OCI-LY7 (cell line): ENCODE results near the gene RASAL2. TPM values are rescaled to one million over a fixed set of nuclear protein-coding genes. Genes with fewer than 3 reads are reported as not detected.

ENCODE experiments used
- BruUV-seq: library from RNA; stranded (reverse); fragments of 400-500 nt; replicated peaks from 2 replicates; lab custom pipeline; 2021; lab: Mats Ljungman, UMichigan
- CTCF ChIA-PET: fragments of 300-600 bp; sonication (Branson Sonifier 250); formaldehyde crosslinking; loops from one replicate; lab custom pipeline; 2022; ENCODE audit warnings: antibody characterized with exemption; ENCODE audit not compliant: unreplicated experiment; lab: Charles Lee
- POLR2A ChIA-PET: fragments of 300-600 bp; sonication (Branson Sonifier 250); formaldehyde crosslinking; loops from one replicate; lab custom pipeline; 2022; ENCODE audit warnings: antibody characterized with exemption; lab: Charles Lee
- DNase-seq: peaks from one replicate; pipeline ENCODE4 v3.0.0-alpha.2; 2015; ENCODE audit warnings: low spot score
- H2AFZ ChIP-seq: fragments of 200-600 bp; sonication (generic), shearing (Covaris generic); 2 replicates; pipeline ENCODE4 v1.6.1; 2014; ENCODE audit warnings: mild to moderate bottlenecking, antibody characterized with exemption, low read length, moderate library complexity
- H3K27ac ChIP-seq: fragments of 200-600 bp; sonication (generic); 2 replicates; pipeline ENCODE4 v1.5.1; 2014; ENCODE audit warnings: mixed run types, low read depth, mild to moderate bottlenecking, moderate library complexity, low read length, inconsistent platforms; ENCODE audit not compliant: poor library complexity, severe bottlenecking
- H3K36me3 ChIP-seq: fragments of 200-600 bp; sonication (generic); 2 replicates; pipeline ENCODE4 v1.6.1; 2014; ENCODE audit warnings: mild to moderate bottlenecking, antibody characterized with exemption, low read length, moderate library complexity, mixed read lengths; ENCODE audit not compliant: insufficient read depth
- H3K4me1 ChIP-seq: fragments of 200-600 bp; sonication (generic); 2 replicates; pipeline ENCODE4 v1.5.1; 2014; ENCODE audit warnings: mild to moderate bottlenecking, low read length; ENCODE audit not compliant: insufficient read depth, poor library complexity, severe bottlenecking
- H3K4me2 ChIP-seq: fragments of 200-600 bp; sonication (generic); 2 replicates; pipeline ENCODE4 v1.6.1; 2014; ENCODE audit warnings: mild to moderate bottlenecking, low read length
- H3K4me3 ChIP-seq: fragments of 200-600 bp; sonication (generic); 2 replicates; pipeline ENCODE4 v1.5.1; 2014; ENCODE audit warnings: mild to moderate bottlenecking, low read depth, low read length; ENCODE audit not compliant: poor library complexity, severe bottlenecking
- H3K79me2 ChIP-seq: fragments of 200-600 bp; sonication (generic); 2 replicates; pipeline ENCODE4 v1.6.1; 2016; ENCODE audit warnings: low read depth, mild to moderate bottlenecking, low read length, moderate library complexity, mixed read lengths; ENCODE audit not compliant: insufficient read depth
- H3K9me2 ChIP-seq: fragments of 200-600 bp; sonication (generic); 2 replicates; pipeline ENCODE4 v1.6.1; 2016; ENCODE audit warnings: mild to moderate bottlenecking, low read length, mixed read lengths; ENCODE audit not compliant: insufficient read depth
- H3K9me3 ChIP-seq: fragments of 200-600 bp; sonication (generic); 2 replicates; pipeline ENCODE4 v1.6.1; 2014; ENCODE audit warnings: mild to moderate bottlenecking, mixed run types, low read length, mixed read lengths
- H4K20me1 ChIP-seq: fragments of 200-600 bp; sonication (generic); 2 replicates; pipeline ENCODE4 v1.6.1; 2014; ENCODE audit warnings: mild to moderate bottlenecking, antibody characterized with exemption, low read length, moderate library complexity, mixed read lengths; ENCODE audit not compliant: insufficient read depth
- CTCF ChIP-seq: fragments of 200-600 bp; sonication (generic); conservative IDR thresholded peaks from 2 replicates; pipeline ENCODE4 v1.5.1; 2014; ENCODE audit warnings: mild to moderate bottlenecking, antibody characterized with exemption, low read length, moderate library complexity, mixed read lengths
- EZH2phosphoT487 ChIP-seq: fragments of 200-600 bp; sonication (generic); IDR thresholded peaks from 2 replicates; pipeline ENCODE4 v1.6.1; 2018; ENCODE audit warnings: low read depth, borderline replicate concordance, mild to moderate bottlenecking, mixed run types, antibody characterized with exemption, low read length, moderate library complexity, mixed read lengths
- intact Hi-C: fragments of 100-400 bp; cut with micrococcal nuclease; formaldehyde crosslinking; loops from one replicate; pipeline ENCODE4 v1.10.0; 2022; ENCODE audit not compliant: unreplicated experiment
- total RNA-seq, 2 experiments: library from RNA; depleted of rRNA in 1 of 2; stranded (reverse); fragments of >200 nt in 1 of 2; shearing (Covaris generic) in 1 of 2; gene quantifications; 2 replicates each; pipeline ENCODE4 v1.2.3, GENCODE V29; 2014 to 2022

RASAL2 gene
- total RNA-seq, 2 experiments from 2014 or later: 0.09 to 0.27 TPM

- Histone ChIP-seq H3K9me2 (no peaks in the 10 kb centered on the region), H3K4me1 (no peaks in the 10 kb centered on the region), H3K4me3 (no peak overlapping the region), H3K9me3 (no peaks in the 10 kb centered on the region), H3K79me2 (no peaks in the 10 kb centered on the region), H3K27ac (no peak overlapping the region), H3K36me3 (no peaks in the 10 kb centered on the region), H4K20me1 (no peaks in the 10 kb centered on the region), H3K4me2 (no peak overlapping the region), H2AFZ (no peak overlapping the region)
- CTCF ChIA-PET: no interaction called here
- intact Hi-C loops: no loop called here
- TF ChIP-seq CTCF: no peak
- POLR2A ChIA-PET: interaction anchor here (1.3 kb wide), 1 partner anchor 12 kb away, joined by 3 read pairs; no protein-coding TSS in a partner anchor
- no TSS peak for BruUV-seq
- DNase-seq: no peak
Measured at GRCh38 chr1:178146436-178146835, 52.5 kb downstream of the RASAL2 start.

- TF ChIP-seq CTCF: no peak
- TF ChIP-seq EZH2phosphoT487: no peak
- no peaks in the 10 kb centered on the region for H3K36me3 ChIP-seq
- no TSS peak for BruUV-seq
- POLR2A ChIA-PET: interaction anchor here (0.6 kb wide), 1 partner anchor 30 kb away, joined by 3 read pairs; no protein-coding TSS in a partner anchor
- H3K27ac ChIP-seq: no peak overlapping the region
- H3K4me3 ChIP-seq: no peak overlapping the region
- H3K9me3 ChIP-seq: no peaks in the 10 kb centered on the region
- no peak for DNase-seq
- CTCF ChIA-PET: no interaction called here
- no peak overlapping the region for H2AFZ ChIP-seq
- no peak overlapping the region for H3K4me2 ChIP-seq
- no peaks in the 10 kb centered on the region for H3K9me2 ChIP-seq
- intact Hi-C loops: no loop called here
- no peaks in the 10 kb centered on the region for H4K20me1 ChIP-seq
- H3K79me2 ChIP-seq: no peaks in the 10 kb centered on the region
- no peaks in the 10 kb centered on the region for H3K4me1 ChIP-seq
Measured at GRCh38 chr1:178150610-178151009, 56.7 kb downstream of the RASAL2 start.

- Histone ChIP-seq H3K4me3 (no peak overlapping the region), H3K9me2 (no peaks in the 10 kb centered on the region), H4K20me1 (no peaks in the 10 kb centered on the region), H3K9me3 (no peaks in the 10 kb centered on the region), H3K79me2 (no peaks in the 10 kb centered on the region), H3K27ac (no peak overlapping the region), H2AFZ (no peak overlapping the region), H3K4me2 (no peak overlapping the region), H3K4me1 (no peaks in the 10 kb centered on the region), H3K36me3 (no peaks in the 10 kb centered on the region)
- no TSS peak for BruUV-seq
- intact Hi-C loops: no loop called here
- no peak for TF ChIP-seq CTCF
- no peak for TF ChIP-seq EZH2phosphoT487
- CTCF ChIA-PET: no interaction called here
- DNase-seq: no peak
- POLR2A ChIA-PET: no interaction called here
Measured at GRCh38 chr1:178151831-178152230, 57.9 kb downstream of the RASAL2 start.
